H9 (cell line): Measurements from ENCODE around the gene CHRND. TPM values are rescaled to one million over a fixed set of nuclear protein-coding genes. Genes with fewer than 3 reads are reported as not detected.
A peak's percentile ranks its signal among the peaks of the same experiment; 100 is the strongest.

Source experiments
- DNase-seq: peaks from one replicate; pipeline ENCODE4 v3.0.0-alpha.2; 2017
- H2AFZ ChIP-seq: one replicate; pipeline ENCODE4 v1.6.1; 2013; ENCODE audit warnings: mild to moderate bottlenecking, low read length, control low read depth, moderate library complexity
- H2AK5ac ChIP-seq: 2 replicates; pipeline ENCODE4 v1.6.1; 2013; ENCODE audit warnings: low read length, control low read depth, mixed read lengths; ENCODE audit not compliant: insufficient read length
- H2BK120ac ChIP-seq: one replicate; pipeline ENCODE4 v1.6.1; 2013; ENCODE audit warnings: low read depth, mild to moderate bottlenecking, low read length, control low read depth, inconsistent platforms; ENCODE audit not compliant: poor library complexity, severe bottlenecking
- H2BK12ac ChIP-seq: 2 replicates; pipeline ENCODE4 v1.6.1; 2013; ENCODE audit warnings: low read length, control low read depth, mixed read lengths, low read depth; ENCODE audit not compliant: insufficient read length
- H2BK15ac ChIP-seq: 2 replicates; pipeline ENCODE4 v1.6.1; 2013; ENCODE audit warnings: low read depth, low read length, control low read depth
- H2BK20ac ChIP-seq: one replicate; pipeline ENCODE4 v1.6.1; 2013; ENCODE audit warnings: low read depth, mild to moderate bottlenecking, low read length, control low read depth, inconsistent platforms; ENCODE audit not compliant: poor library complexity, severe bottlenecking
- H2BK5ac ChIP-seq: 2 replicates; pipeline ENCODE4 v1.6.1; 2013; ENCODE audit warnings: low read length, control low read depth, mixed read lengths; ENCODE audit not compliant: insufficient read length
- H3K14ac ChIP-seq: 2 replicates; pipeline ENCODE4 v1.6.1; 2013; ENCODE audit warnings: low read length, control low read depth; ENCODE audit not compliant: insufficient read depth
- H3K18ac ChIP-seq: 2 replicates; pipeline ENCODE4 v1.6.1; 2013; ENCODE audit warnings: low read depth, mild to moderate bottlenecking, mixed read lengths, low read length, control low read depth; ENCODE audit not compliant: insufficient read length
- H3K23ac ChIP-seq: 2 replicates; pipeline ENCODE4 v1.6.1; 2013; ENCODE audit warnings: low read length, control low read depth, mixed read lengths, low read depth; ENCODE audit not compliant: insufficient read length
- H3K23me2 ChIP-seq: 2 replicates; pipeline ENCODE4 v1.6.1; 2013; ENCODE audit warnings: low read depth, mild to moderate bottlenecking, mixed read lengths, low read length, control low read depth; ENCODE audit not compliant: insufficient read length, poor library complexity, severe bottlenecking
- H3K27ac ChIP-seq: 2 replicates; pipeline ENCODE4 v1.5.1; 2013; ENCODE audit warnings: low read length, control low read depth, mixed read lengths, low read depth; ENCODE audit not compliant: insufficient read length
- H3K27me3 ChIP-seq: 2 replicates; pipeline ENCODE4 v1.6.1; 2013; ENCODE audit warnings: low read length, control low read depth, inconsistent platforms; ENCODE audit not compliant: insufficient read depth
- H3K4ac ChIP-seq: 2 replicates; pipeline ENCODE4 v1.6.1; 2013; ENCODE audit warnings: low read depth, mild to moderate bottlenecking, control low read depth, inconsistent platforms, low read length, moderate library complexity
- H3K4me1 ChIP-seq: 2 replicates; pipeline ENCODE4 v1.6.1; 2013; ENCODE audit warnings: low read length, control low read depth, inconsistent platforms; ENCODE audit not compliant: insufficient read depth
- H3K4me2 ChIP-seq: 2 replicates; pipeline ENCODE4 v1.6.1; 2013; ENCODE audit warnings: low read length, control low read depth, mixed read lengths; ENCODE audit not compliant: insufficient read length, insufficient read depth
- H3K56ac ChIP-seq: 2 replicates; pipeline ENCODE4 v1.6.1; 2013; ENCODE audit warnings: low read depth, mild to moderate bottlenecking, mixed read lengths, low read length, control low read depth; ENCODE audit not compliant: insufficient read length
- H3K79me1 ChIP-seq: 2 replicates; pipeline ENCODE4 v1.6.1; 2013; ENCODE audit warnings: low read depth, mild to moderate bottlenecking, moderate library complexity, low read length, control low read depth, inconsistent platforms; ENCODE audit not compliant: insufficient read depth, poor library complexity, severe bottlenecking
- H3K79me2 ChIP-seq: 2 replicates; pipeline ENCODE4 v1.6.1; 2013; ENCODE audit warnings: low read length, control low read depth, inconsistent platforms; ENCODE audit not compliant: insufficient read depth
- H3K9ac ChIP-seq: 2 replicates; pipeline ENCODE4 v1.6.1; 2013; ENCODE audit warnings: low read length, control low read depth, mixed read lengths; ENCODE audit not compliant: insufficient read length; ENCODE audit errors: extremely low read depth
- H3K9me3 ChIP-seq: one replicate; pipeline ENCODE4 v1.6.1; 2013; ENCODE audit warnings: low read depth, low read length, inconsistent platforms; ENCODE audit not compliant: control insufficient read depth
- H3T11ph ChIP-seq: one replicate; pipeline ENCODE4 v1.6.1; 2013; ENCODE audit warnings: mild to moderate bottlenecking, low read length, control low read depth, inconsistent platforms
- H4K20me1 ChIP-seq: one replicate; pipeline ENCODE4 v1.6.1; 2013; ENCODE audit not compliant: control insufficient read depth, insufficient read length, insufficient read depth
- H4K5ac ChIP-seq: 2 replicates; pipeline ENCODE4 v1.6.1; 2013; ENCODE audit warnings: low read depth, mild to moderate bottlenecking, mixed read lengths, low read length, control low read depth; ENCODE audit not compliant: insufficient read length
- H4K8ac ChIP-seq: replicated peaks from 2 replicates; pipeline ENCODE4 v1.6.1; 2013; ENCODE audit warnings: low read length, control low read depth, mixed read lengths, low read depth; ENCODE audit not compliant: insufficient read length
- H4K91ac ChIP-seq: 2 replicates; pipeline ENCODE4 v1.6.1; 2013; ENCODE audit warnings: low read depth, mild to moderate bottlenecking, moderate library complexity, mixed read lengths, low read length, control low read depth; ENCODE audit not compliant: insufficient read length
- H3K27ac Mint-ChIP-seq, 3 experiments: 2 replicates in 2 of 3; 3 replicates in 1 of 3; pipeline ENCODE4 v1.8.0; 2020 to 2021; ENCODE audit warnings: mixed read lengths in 3 of 3, mild to moderate bottlenecking in 1 of 3, moderate library complexity in 1 of 3
- H3K27me3 Mint-ChIP-seq: 2 replicates; pipeline ENCODE4 v1.8.0; 2021; ENCODE audit warnings: low read depth, mild to moderate bottlenecking, moderate library complexity, mixed read lengths
- H3K36me3 Mint-ChIP-seq, 3 experiments: 2 replicates in 2 of 3; 3 replicates in 1 of 3; pipeline ENCODE4 v1.8.0; 2020 to 2021; ENCODE audit warnings: low read depth in 3 of 3, mixed read lengths in 3 of 3; ENCODE audit not compliant: insufficient read depth in 1 of 3
- H3K4me1 Mint-ChIP-seq, 2 experiments: 2 replicates each; pipeline ENCODE4 v1.8.0; 2020; ENCODE audit warnings: mixed read lengths in 2 of 2
- H3K4me3 Mint-ChIP-seq, 2 experiments: 2 replicates in 1 of 2; 3 replicates in 1 of 2; pipeline ENCODE4 v1.8.0; 2020 to 2021; ENCODE audit warnings: mild to moderate bottlenecking in 2 of 2, mixed read lengths in 2 of 2, moderate library complexity in 1 of 2
- H3K9me3 Mint-ChIP-seq, 2 experiments: 2 replicates in 1 of 2; 3 replicates in 1 of 2; pipeline ENCODE4 v1.8.0; 2020; ENCODE audit warnings: mild to moderate bottlenecking in 2 of 2, mixed read lengths in 2 of 2, moderate library complexity in 1 of 2
- CTCF ChIP-seq: fragments of 200-600 bp; sonication (generic); conservative IDR thresholded peaks from 3 replicates; pipeline ENCODE4 v1.8.0; 2021; ENCODE audit warnings: antibody characterized with exemption, mild to moderate bottlenecking
- WGBS: extraction: QIAGEN DNeasy Blood & Tissue Kit; methylation state at CpG from one replicate; pipeline ENCODE4 v1.1.7; 2013; ENCODE audit warnings: missing lambda C conversion rate, low lambda C conversion rate, mixed read lengths; ENCODE audit not compliant: insufficient read length; ENCODE audit errors: extremely low coverage; 5-methylcytosine and 5-hydroxymethylcytosine counted together
- total RNA-seq: library from RNA; stranded (reverse); gene quantifications from 2 replicates; pipeline ENCODE4 v1.2.1, GENCODE V29; 2021

CHRND gene
- total RNA-seq, 1 experiment from 2014 or later = not detected

GRCh38 chr2:232550354-232551249 lies 24.6 kb downstream of the CHRND start, which contains the start of the genes EIF4E2 and TIGD1:
TSS of gene EIF4E2 (plus strand) at chr2:232550689. CDS start at chr2:232550725, 36 bp downstream.
TSS of gene TIGD1 (minus strand) at chr2:232550557. CDS start at chr2:232549882, 675 bp downstream.
- no peak within 1 kb of the TSS for H3K23ac ChIP-seq
- no peak within 1 kb of the TSS for H2BK12ac ChIP-seq
- no CpG with 5 or more reads among the region's 81 CpGs for WGBS
- Mint-ChIP-seq H3K9me3 (peaks cover 17 to 18% of the 10 kb centered on the region in 2 experiments), H3K36me3 (peaks cover 33 to 49% (median 34%) of the 10 kb centered on the region in 3 experiments), H3K27ac (peak within 1 kb of the TSS; percentile 97 to 99 (median 98)), H3K4me3 (peak within 1 kb of the TSS; percentile 95 to 99), H3K27me3 (no peaks in the 10 kb centered on the region), H3K4me1 (peaks cover 12 to 16% of the 10 kb centered on the region in 2 experiments)
- H4K20me1 ChIP-seq = no peaks in the 10 kb centered on the region
- peak within 1 kb of the TSS; percentile 63 for H2BK120ac ChIP-seq
- no peak within 1 kb of the TSS for H3K4ac ChIP-seq
- peaks cover 9% of the 10 kb centered on the region for H3K23me2 ChIP-seq
- no peak within 1 kb of the TSS for H2BK20ac ChIP-seq
- H3T11ph ChIP-seq = no peak within 1 kb of the TSS
- no peak within 1 kb of the TSS; the same call in 1 of the 2 replicates for H2BK15ac ChIP-seq
- no peak within 1 kb of the TSS for H2AK5ac ChIP-seq
- peak within 1 kb of the TSS; percentile 94 for H3K9ac ChIP-seq
- H2AFZ ChIP-seq = no peak within 1 kb of the TSS
- no peak within 1 kb of the TSS for H3K56ac ChIP-seq
- H4K5ac ChIP-seq = peak within 1 kb of the TSS; percentile 59
- H3K14ac ChIP-seq = peak within 1 kb of the TSS; percentile 97
- peak; percentile 93 for DNase-seq
- peak within 1 kb of the TSS; percentile 21 for H3K27ac ChIP-seq
- peaks cover 6% of the 10 kb centered on the region for H3K79me1 ChIP-seq
- H3K9me3 ChIP-seq = no peaks in the 10 kb centered on the region
- H3K79me2 ChIP-seq = peaks cover 12% of the 10 kb centered on the region; the same call in 1 of the 2 replicates
- H3K27me3 ChIP-seq = no peaks in the 10 kb centered on the region
- H4K91ac ChIP-seq = no peak within 1 kb of the TSS
- peak within 1 kb of the TSS; percentile 94 for H3K4me2 ChIP-seq
- peak within 1 kb of the TSS; percentile 83 for H3K18ac ChIP-seq
- H2BK5ac ChIP-seq = peak within 1 kb of the TSS; percentile 4
- peak; percentile 45 for TF ChIP-seq CTCF
- no peaks in the 10 kb centered on the region; the same call in 1 of the 2 replicates for H3K4me1 ChIP-seq
- no peak within 1 kb of the TSS for H4K8ac ChIP-seq
